GM18511 (cell line): Measurements from ENCODE around the gene SRL.
"Not testable (repeated sequence)": the region's sequence is repeated elsewhere in the genome, so short reads cannot be mapped to it uniquely, and the experiment has no call there.

Source experiments
- ATAC-seq: cut with Tn5 transposase; IDR thresholded peaks from one replicate; pipeline ENCODE4 v1.9.1; 2021; ENCODE audit warnings: mild to moderate bottlenecking, moderate library complexity; ENCODE audit not compliant: unreplicated experiment

Gene SRL

GRCh38 chr16:4172070-4172469, 69.8 kb downstream of the SRL start:
- no peak for ATAC-seq

GRCh38 chr16:4169415-4169814, 72.5 kb downstream of the SRL start:
- ATAC-seq = no peak

- no peak for ATAC-seq
Measured at GRCh38 chr16:4166821-4167220, 75.1 kb downstream of the SRL start.

GRCh38 chr16:4160658-4161430, 81.0 kb downstream of the SRL start:
- ATAC-seq = no peak

DNA sequence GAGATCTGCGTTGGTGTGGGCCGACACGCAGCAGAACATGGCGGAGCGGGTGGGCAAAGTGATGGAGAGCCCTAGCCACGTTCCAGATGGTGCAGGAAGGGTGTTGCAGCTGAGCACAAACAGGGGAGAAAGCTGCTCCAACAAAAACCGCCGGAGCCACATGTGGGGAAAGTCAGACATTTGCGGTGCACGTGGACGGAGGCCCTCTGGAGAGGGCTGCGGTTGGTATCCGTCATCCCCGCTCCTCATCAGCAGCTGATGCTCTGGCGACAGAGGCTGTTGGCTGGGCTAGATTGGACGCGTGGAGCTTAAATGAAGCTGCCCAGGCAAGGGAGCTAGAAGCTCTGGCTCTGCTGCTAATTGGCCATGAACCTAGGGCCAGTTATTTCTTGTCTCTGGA, 82.2 kb downstream of the SRL start:
- no peak for ATAC-seq

- no peak for ATAC-seq
Measured at GRCh38 chr16:4158143-4159093, 83.5 kb downstream of the SRL start.

- no peak for ATAC-seq
Measured at GRCh38 chr16:4157376-4157825, 84.5 kb downstream of the SRL start.

DNA sequence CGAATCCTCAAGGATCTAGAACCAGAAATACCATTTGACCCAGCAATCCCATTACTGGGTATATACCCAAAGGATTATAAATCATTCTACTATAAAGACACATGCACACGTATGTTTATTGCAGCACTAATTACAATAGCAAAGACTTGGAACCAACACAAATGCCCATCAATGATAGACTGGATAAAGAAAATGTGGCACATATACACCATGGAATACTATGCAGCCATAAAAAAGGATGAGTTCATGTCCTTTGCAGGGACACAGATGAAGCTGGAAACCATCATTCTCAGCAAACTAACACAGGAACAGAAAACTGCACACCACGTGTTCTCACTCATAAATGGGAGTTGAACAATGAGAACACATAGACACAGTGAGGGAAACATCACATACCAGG, 85.4 kb downstream of the SRL start:
- not testable (repeated sequence) for ATAC-seq

DNA sequence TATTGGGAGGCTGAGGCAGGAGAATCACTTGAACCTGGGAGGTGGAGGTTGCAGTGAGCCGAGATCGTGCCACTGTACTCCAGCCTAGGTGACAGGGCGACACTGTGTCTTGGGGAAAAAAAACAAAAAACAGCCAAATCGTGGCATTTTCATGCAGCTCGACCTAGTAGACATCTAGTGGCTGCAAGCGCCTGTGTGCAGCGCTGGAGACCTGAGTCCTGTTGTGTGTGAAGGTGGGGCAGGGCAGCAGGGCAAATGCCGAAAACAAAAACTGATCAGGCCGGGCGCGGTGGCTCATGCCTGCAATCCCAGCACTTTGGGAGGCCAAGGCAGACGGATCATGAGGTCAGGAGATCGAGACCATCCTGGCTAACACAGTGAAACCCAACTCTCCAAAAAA, 88.5 kb downstream of the SRL start:
- ATAC-seq = not testable (repeated sequence)

GRCh38 chr16:4152267-4152666, 89.6 kb downstream of the SRL start:
- no peak for ATAC-seq

DNA sequence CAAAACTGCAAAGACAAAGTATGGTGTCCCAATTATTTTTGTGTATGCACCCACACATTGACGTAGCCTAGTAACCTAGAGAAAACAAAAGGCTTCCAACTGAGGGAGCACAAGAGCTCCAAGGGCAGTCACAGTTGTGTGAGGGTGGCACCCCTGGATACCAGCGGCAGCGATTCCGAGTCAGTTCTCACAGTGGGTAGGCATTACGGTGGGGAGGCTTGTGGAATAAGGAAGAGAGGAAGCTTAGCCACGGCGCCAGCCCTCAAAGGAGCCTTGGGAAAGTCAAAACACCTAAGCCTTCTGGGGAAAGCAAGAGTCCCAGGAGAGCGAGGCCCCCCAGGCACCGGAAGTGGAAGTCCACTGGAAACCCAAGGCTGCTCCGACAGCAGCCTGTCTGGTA, 94.6 kb downstream of the SRL start:
- no peak for ATAC-seq

GRCh38 chr16:4142268-4142667, 99.6 kb downstream of the SRL start:
- ATAC-seq = no peak

GRCh38 chr16:4141604-4142003, 100.3 kb downstream of the SRL start:
- ATAC-seq = no peak

DNA sequence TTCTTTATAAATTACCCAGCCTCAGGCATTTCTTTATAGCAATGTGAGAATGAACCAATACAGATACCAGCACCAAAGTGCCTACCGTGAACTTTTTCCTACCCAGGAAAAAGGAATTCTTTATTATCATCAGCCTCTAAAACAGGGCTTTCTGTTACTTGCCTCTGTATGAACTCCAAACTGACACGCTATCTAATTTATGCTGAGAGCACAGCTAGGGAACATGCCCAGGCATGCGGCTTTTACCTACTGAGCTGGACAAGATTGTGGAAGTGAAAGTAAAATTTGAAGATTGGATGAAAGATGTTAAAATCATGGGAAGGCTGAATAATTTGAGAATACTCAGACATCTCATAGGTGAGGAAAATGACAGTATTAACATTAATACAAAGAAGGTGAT, 101.2 kb downstream of the SRL start:
- no peak for ATAC-seq

GRCh38 chr16:4139968-4140367, 101.9 kb downstream of the SRL start:
- ATAC-seq = no peak
